Skin epidermis (tissue), 12 donors: ENCODE results near the gene RPS2.

Experiments
- H3K27ac ChIP-seq, 21 experiments: fragments of 200-600 bp; sonication (generic) in 11 of 21; one replicate each; pipeline ENCODE4 v1.5.0; 2020; ENCODE audit warnings: mild to moderate bottlenecking in 3 of 21, inconsistent platforms in 2 of 21, moderate library complexity in 2 of 21
- H3K4me3 ChIP-seq, 7 experiments: fragments of 200-600 bp; sonication (generic) in 2 of 7; one replicate each; pipeline ENCODE4 v1.5.0; 2020; ENCODE audit warnings: inconsistent platforms in 2 of 7, mild to moderate bottlenecking in 2 of 7, moderate library complexity in 1 of 7

RPS2 gene

DNA sequence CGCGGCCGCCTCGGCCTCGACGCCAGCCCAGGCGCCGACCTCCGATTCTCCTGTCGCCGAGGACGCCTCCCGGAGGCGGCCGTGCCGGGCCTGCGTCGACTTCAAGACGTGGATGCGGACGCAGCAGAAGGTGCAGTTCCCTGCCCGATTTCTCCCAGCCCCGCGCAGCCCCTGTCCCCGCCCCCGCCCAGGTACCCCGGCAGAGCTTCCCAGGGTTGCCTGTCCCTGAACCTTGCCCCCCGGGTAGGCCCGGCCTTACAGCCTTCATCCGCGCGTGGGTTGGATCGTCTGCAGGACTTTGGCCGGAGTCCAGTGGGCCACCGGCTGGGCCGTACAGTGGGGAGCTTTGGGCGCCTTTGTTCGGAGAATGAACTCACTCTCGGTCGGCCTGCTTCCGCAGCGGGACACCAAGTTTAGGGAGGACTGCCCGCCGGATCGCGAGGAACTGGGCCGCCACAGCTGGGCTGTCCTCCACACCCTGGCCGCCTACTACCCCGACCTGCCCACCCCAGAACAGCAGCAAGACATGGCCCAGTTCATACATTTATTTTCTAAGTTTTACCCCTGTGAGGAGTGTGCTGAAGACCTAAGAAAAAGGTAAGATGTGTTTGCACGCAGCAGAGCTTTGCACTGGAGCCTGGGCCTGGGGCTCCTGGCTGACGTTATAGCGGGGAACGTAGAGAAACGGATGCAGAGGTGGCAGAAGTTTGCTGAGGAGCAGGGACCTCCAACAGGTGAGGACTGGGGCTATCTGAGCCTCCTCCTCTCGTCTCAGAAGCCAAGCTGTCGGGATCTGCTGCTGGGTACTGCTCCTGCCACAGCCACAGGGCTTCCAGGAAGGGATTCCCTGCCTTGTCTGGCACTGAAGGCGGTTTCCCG lies 20.0 kb upstream of the RPS2 start:
- Histone ChIP-seq H3K27ac (peak overlapping the region; percentile 42 to 89 (median 76)), H3K4me3 (peak overlapping the region; percentile 75 to 93 (median 85))

DNA sequence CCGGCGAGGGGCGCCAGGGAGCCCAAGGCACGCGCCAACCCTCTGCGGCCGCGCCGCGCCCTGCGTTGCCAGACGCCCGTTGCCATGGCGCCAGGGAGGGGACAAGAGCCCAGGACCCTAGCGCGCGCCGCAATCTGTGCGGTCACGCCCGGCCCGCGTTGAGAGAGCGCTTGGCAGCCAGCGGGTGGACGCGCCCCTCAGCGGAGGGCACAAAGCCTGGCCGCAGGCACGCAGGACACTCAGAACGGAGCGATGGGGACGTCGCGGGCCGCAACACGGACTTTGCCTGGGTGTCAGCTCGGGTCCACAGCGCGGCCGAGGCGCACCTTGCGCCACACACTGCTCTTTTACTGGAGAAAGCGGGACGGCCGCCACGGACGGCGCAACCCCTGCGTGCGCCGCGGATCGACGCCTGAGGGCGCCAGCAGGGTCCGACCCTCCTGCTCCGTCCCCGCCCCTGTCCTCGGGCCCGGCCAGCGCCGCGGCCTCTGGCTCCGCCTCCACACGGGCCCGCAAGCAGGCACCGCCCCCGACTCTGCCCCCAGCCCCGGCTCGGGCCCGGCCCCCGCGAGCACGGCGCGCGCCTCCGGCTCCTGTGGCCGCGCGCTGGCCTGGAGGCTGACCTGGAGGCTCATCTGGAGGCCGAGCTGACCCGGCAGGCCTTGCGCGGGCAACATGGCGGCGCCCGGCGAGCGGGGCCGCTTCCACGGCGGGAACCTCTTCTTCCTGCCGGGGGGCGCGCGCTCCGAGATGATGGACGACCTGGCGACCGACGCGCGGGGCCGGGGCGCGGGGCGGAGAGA lies 19.1 kb upstream of the RPS2 start, which contains the start of gene GFER:
TSS of gene GFER (plus strand) at position 650 of the 803 bp plus-strand sequence. CDS start at position 676, 26 bp downstream.
- Histone ChIP-seq H3K27ac (peak within 1 kb of the TSS; percentile 42 to 89 (median 76)), H3K4me3 (peak within 1 kb of the TSS; percentile 75 to 93 (median 85))

DNA sequence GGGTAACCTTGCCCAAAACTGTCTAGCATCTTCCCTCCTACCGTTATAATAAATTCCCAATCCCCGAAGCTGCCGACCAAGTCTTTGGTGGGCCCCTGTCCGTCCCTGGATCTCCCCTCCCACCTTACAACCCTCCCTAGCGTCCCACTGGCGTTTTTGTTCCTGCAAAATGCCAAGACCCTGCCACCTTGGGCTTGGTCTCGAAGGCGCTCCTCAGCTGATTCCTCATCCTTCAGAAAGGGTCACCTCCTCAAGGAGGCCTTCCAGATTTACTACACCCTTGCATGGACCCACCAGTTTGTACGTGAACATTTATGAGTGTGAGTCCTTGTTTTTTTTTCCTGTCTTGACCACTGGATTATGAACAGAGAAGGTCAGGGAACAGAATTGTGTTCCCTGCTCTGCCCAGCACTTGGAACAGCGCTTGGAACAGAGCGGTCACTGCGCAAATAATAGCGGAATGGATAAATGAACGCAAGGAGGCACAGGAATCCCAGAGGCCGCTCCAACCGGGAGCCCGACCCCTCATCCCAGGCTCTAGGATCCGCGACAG lies 18.4 kb upstream of the RPS2 start:
- H3K27ac ChIP-seq, result peak overlapping the region in 15 of 21 experiments; percentile 43 to 89 (median 77)
- H3K4me3 ChIP-seq, result peak overlapping the region; percentile 75 to 93 (median 85)

DNA sequence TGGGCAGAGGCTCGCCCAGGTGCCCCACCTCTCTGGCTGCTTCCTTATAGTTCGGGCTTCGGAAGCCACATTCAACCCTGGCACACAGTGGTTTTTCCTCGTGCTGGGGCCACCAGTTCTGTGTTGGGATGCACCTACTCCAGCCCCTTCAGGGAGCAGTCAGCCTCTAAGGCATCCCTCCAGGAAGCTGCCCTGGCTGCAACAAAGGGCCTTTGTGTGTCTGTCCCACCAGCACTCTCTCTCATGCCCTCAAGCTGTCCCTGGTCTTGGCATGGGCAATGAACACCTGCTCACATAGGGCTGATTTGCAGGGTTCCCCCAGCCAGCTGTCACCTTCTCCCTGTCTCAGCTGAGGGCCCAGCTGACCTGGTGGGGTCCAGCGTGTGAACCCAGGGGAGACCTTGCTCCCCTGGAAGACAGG lies 17.4 kb upstream of the RPS2 start:
- no peak overlapping the region for H3K4me3 ChIP-seq
- no peak overlapping the region for H3K27ac ChIP-seq

DNA sequence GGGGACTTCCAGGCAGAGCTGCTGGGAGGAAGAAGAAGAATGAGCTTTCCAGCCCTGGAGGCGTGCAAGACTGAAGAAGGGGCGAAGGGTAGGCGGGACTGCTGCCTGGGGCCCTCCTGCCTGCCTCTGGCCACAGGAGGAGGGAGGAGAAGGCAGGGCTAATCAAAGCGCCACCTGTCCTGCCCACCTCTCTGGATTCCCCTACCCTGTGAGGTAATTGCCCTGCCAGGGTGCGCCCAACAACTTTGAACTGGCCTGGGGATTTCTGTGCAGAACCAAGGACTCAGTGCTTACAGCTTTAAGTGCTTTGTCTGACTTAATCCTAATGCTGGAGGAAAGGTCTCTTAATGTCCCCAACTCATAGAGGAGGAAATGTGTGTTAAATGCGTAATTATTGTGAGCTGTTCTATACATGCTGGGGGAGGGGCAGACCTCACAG lies 16.8 kb upstream of the RPS2 start, which contains the start of gene NOXO1:
TSS of gene NOXO1 (minus strand) at position 72 of the 439 bp plus-strand sequence. CDS start 290 bp downstream, outside the sequence.
- Histone ChIP-seq H3K4me3 (no peak within 1 kb of the TSS), H3K27ac (no peak within 1 kb of the TSS)

DNA sequence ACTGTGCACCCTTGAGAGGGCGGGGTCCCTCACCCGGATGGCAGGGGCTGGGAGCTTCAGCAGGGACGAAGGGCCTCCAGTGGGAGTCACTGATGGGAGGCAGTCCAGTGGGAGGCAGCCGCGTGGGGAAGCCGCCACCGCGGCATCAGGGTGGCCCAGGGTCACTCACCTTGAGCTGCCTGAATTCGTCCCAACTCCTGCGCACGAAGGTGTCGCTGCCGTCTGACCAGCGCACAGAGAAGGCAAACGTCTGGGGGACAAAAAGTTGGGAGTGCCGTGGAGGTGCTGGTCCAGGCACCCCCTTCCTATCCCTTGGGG lies 16.1 kb upstream of the RPS2 start:
- Histone ChIP-seq H3K4me3 (no peak overlapping the region), H3K27ac (no peak overlapping the region)

DNA sequence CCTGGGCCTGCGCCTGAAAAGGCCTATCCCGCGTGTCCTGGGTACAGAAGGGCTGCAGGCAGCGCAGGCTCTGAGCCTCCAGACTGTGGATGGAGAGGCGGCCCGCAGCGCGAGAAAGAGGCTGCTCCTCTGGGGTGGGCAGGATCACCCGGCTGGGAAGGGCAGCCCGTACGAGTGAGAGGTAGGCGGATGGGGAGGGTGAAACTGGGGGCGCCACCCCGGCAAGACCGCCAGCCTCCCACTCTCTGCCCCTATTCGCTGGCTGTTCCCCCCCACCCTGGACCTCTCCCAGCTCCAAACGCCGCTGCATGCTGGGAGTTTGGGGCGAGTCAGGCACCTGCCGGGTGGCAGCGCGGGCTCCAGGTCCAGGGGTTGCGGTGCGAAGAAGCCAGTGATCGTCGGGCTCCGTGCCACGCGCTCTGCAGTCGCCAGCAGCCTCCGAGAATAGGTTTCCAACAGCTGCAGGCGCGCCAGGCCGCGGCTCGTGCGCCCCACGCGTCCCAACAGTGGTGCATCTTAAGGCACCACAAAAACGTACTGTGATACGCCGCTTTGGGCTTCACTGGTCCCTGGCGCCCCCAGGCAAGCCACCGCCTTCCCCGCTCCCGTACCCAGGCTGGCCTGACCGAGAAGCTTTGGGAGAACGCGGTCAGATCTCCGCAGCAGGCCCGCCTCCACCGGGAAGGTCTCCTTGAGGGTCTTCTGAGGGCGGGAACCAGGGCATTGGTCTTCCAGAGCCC lies 15.6 kb upstream of the RPS2 start:
- H3K27ac ChIP-seq, result peak overlapping the region in 1 of 21 experiments; percentile 80
- peak overlapping the region in 1 of 7 experiments; percentile 32 for H3K4me3 ChIP-seq

DNA sequence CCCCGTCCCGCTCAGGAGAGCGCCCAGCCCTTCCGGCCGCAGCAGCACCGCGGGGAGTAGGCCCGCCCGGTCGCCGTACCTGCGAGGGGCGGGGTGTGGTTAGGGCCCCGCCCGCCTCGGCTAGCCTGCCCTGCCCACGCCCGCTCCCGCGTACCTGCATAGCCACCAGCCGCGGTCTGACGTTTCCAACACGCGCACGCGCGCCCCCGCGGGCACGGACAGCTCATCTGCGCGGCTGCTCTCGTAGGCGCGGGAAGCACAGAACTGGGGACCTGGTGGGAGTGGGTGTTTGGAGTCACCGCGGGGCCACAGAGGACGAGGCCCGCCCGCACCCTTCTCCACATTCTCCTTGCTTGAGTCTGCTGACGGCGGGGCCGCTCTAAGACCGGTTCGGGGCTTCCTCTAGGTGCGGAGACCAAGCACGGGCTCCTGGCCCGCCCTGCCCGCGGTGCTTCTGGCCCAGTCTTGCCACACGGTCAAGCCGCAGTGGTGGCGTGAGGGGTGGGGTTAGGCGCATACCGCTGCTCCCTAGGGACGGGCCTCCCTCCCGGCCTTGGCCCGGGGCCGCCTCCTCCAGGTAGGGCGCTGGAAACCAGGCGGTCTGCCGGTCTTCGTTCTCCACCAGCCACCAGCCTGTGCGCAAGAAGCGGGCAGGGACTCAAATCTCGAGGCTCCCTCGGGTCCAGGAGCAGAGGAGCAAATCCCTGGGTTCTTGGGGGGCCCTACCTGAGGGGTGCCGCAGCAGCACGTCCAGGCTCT lies 14.8 kb upstream of the RPS2 start:
- Histone ChIP-seq H3K4me3 (peak overlapping the region in 5 of 7 experiments; percentile 16 to 32 (median 22)), H3K27ac (peak overlapping the region in 7 of 21 experiments; percentile 10 to 80 (median 56))

DNA sequence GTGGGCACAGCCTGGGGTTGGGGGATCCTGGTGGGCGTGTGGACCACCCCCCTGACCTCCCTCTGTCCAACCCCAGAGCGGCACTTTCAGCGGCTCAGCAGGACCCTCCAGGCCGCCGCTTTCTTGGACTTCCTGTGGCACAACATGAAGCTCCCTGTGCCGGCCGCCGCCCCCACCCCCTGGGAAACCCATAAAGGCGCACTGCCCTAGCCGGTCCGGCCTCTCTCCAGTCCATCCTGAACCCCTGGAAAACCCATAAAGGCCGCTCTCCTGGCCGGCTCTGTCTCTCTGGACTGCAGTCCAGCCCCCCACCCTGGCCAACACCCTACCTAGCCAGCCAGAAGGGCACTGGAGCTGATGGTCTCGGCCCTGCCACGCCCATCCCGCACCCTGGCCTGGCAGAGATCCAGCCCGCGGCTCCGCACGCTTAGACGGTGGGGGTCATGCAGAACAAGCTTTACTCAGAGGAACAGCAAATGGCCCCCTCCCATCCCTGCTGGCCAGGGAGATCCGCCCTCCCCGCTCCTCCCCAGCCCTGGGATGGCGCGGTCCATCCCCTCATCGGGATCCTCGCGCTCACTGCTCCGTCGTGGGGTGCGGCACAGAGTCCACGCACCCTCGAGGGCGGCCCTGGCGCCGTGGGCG lies 14.0 kb upstream of the RPS2 start:
- Histone ChIP-seq H3K4me3 (peak overlapping the region in 5 of 7 experiments; percentile 16 to 32 (median 22)), H3K27ac (peak overlapping the region in 8 of 21 experiments; percentile 10 to 80 (median 53))

DNA sequence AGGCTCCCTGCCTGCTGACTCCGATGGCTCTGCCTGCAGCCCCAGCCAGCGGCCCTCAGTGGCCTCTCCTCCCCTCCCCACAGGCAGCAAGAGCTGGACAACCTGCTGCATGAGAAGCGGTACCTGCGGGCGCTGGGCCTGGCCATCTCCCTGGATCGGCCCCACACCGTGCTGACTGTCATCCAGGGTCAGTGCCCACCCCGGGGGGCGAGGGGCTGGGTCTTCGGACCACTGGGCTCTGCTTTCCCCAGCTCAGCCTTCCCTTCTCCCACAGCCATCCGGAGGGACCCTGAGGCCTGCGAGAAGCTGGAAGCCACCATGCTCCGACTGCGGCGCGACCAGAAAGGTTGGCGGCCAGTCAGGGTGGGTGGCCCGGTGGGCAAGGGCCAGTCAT lies 13.2 kb upstream of the RPS2 start:
- no peak overlapping the region for H3K27ac ChIP-seq
- H3K4me3 ChIP-seq, result no peak overlapping the region

DNA sequence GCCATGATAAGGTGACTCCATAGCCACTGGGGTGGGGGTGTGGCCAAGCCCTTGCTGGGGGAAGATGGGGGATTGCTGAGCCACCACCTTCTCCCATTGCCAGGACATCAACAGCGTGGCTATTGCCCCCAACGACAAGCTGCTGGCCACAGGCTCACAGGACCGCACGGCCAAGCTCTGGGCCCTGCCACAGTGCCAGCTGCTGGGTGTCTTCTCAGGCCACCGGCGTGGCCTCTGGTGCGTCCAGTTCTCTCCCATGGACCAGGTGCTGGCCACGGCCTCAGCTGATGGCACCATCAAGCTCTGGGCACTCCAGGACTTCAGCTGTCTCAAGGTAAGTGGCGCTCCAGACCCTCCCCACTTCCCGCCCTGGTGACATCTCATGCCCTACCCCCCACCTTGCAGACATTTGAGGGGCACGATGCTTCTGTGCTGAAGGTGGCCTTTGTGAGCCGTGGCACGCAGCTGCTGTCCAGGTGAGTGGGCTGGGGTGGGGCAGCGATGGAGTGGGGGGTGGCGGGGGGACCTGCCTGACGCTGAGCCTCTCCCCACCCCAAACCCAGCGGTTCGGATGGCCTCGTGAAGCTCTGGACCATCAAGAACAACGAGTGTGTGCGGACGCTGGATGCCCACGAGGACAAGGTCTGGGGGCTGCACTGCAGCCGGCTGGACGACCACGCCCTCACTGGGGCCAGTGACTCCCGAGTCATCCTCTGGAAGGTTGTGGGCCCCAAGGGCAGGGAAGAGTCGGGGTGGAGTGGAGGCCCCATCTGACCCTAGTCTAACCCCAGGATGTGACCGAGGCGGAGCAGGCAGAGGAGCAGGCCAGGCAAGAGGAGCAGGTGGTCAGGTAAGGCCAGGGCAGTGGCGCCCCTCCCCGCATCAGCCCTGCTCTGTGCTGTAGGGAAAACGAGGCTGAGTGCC lies 12.6 kb upstream of the RPS2 start:
- Histone ChIP-seq H3K27ac (no peak overlapping the region), H3K4me3 (no peak overlapping the region)

DNA sequence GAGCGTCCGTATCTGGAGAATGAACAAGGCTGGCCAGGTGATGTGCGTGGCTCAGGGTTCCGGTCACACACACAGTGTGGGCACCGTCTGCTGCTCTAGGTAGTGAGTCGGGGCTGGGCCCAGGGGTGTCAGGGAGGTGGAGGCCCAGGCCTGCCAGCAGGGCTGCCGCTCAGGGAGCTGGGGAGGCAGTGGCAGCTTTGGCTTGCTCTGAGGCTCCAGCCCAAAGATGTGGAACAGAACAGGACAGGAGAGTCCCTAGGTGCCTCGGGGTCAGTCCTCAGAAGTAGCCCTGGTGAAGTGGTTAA lies 11.5 kb upstream of the RPS2 start:
- Histone ChIP-seq H3K27ac (no peak overlapping the region), H3K4me3 (no peak overlapping the region)

DNA sequence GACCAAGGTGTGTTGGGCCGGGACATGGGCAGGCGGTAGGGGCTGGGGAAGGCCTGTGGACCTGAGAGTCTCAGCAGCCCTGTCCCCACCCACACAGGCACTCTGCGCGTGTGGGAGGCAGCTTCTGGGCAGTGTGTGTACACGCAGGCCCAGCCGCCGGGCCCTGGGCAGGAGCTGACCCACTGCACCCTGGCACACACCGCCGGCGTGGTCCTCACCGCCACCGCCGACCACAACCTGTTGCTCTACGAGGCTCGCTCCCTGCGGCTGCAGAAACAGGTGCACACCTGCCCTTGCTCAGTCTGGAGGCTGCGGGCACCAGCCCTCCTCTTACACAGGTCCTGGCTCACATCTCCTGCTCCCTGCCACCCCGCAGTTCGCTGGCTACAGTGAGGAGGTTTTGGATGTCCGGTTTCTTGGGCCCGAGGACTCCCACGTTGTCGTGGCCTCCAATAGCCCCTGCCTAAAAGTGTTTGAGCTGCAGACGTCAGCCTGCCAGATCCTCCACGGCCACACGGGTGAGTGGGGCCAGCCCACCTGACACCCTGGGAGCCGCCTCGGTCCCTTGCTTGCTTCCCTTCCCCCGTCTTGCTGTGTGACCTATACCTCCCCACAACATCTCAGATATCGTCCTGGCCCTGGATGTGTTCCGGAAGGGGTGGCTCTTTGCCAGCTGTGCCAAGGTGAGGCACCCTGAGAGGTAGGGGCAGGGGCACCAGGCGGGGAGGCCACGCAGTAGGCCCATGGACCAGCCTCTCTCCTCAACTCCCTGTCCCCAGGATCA lies 11.0 kb upstream of the RPS2 start:
- Histone ChIP-seq H3K4me3 (no peak overlapping the region), H3K27ac (no peak overlapping the region)

DNA sequence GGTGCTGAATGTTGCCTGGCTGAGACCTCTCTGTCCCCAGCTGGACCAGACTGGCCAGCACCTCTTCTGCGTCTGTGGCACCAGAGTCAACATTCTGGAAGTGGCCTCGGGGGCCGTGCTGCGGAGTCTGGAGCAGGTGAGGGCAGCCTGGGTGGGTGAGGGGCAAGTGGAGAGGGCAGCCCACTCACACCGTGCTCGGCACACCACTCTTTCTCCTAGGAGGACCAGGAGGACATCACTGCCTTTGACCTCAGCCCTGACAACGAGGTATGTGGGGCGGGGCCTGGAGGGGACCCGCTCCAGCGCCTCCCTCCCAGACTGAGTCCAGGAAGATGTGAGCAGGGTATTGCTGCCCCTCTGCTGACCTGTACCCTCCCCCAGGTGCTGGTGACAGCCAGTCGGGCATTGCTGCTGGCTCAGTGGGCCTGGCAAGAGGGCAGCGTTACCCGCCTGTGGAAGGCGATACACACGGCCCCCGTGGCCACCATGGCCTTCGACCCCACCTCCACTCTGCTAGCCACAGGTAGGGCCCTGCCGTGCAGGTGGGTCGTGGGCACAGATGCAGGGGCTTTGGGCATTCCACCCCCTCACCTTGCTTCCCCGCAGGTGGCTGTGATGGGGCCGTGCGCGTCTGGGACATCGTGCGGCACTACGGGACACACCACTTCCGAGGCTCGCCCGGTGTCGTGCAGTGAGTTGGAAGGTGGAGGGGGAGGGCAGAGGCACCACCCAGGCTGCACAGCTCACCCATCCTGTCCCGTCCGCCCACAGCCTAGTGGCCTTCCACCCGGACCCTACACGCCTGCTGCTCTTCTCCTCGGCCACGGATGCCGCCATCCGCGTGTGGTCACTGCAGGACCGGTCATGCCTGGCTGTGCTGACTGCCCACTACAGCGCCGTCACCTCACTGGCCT lies 9.8 kb upstream of the RPS2 start:
- H3K4me3 ChIP-seq, result no peak overlapping the region
- H3K27ac ChIP-seq, result no peak overlapping the region

DNA sequence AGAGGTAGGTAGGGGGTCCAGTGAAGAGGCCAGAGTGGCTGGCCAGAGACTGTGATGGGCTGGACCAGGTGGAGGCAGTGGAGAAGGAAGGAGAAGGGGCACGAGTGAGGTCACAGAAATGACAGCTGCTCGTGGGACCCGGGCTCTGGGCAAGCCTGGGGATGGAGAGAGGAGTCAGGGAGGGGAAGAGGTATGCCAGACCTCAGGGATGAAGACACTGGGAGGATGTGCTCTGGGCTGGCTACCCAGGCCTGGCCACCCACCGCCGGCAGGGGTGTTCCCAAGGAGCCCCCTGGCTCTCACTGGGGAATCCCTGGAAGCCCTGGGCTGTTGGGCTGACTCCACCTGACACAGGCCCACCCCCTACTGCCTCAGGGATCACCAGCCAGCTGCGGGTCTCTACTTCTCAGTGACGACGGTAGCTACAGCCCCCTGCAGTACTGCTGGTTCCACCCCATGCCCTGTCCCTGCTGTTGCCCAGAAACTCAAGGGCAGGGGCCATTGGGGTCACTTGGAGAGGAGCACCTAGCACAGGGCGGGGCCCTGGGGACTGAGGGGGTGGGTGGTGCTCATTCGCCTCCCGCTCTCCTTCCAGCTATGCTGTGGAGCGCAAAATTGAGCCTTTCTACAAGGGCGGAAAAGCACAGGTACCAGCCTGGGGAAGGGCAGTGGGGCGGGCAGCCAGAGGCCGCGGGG lies 9.0 kb upstream of the RPS2 start:
- Histone ChIP-seq H3K27ac (peak overlapping the region in 1 of 21 experiments; percentile 94), H3K4me3 (peak overlapping the region in 2 of 7 experiments; percentile 81 to 100)
